GM12878 (cell line): ENCODE measurements around the gene MYNN. TPM values are rescaled to one million over a fixed set of nuclear protein-coding genes. Genes with fewer than 3 reads are reported as not detected.

Experiments used
- ATAC-seq: fragments of 200-7000 bp; cut with Tn5 transposase; 3 replicates; pipeline ENCODE4 v1.9.1; 2020; ENCODE audit warnings: mild to moderate bottlenecking, moderate library complexity
- BruUV-seq: library from RNA; stranded (reverse); fragments of 400-500 nt; replicated peaks from 2 replicates; lab custom pipeline; 2021; lab: Mats Ljungman, UMichigan
- CTCF ChIA-PET: fragments of 300-600 bp; sonication (Branson Sonifier 250); formaldehyde crosslinking; extraction: SDS; loops from one replicate; lab custom pipeline; 2021; ENCODE audit warnings: inconsistent platforms; lab: Yijun Ruan, JAX
- POLR2A ChIA-PET: fragments of 350-600 bp; formaldehyde crosslinking; extraction: SDS; loops from one replicate; lab custom pipeline; 2021; ENCODE audit warnings: inconsistent platforms; lab: Charles Lee
- RAD21 ChIA-PET: fragments of 300-600 bp; sonication (Branson Sonifier 250); formaldehyde crosslinking; loops from one replicate; lab custom pipeline; 2023; ENCODE audit warnings: antibody characterized with exemption; ENCODE audit not compliant: unreplicated experiment; lab: Charles Lee
- SMC1A ChIA-PET: fragments of 300-600 bp; sonication (Branson Sonifier 250); formaldehyde crosslinking; loops from one replicate; lab custom pipeline; 2023; ENCODE audit not compliant: unreplicated experiment, uncharacterized antibody; lab: Charles Lee
- DNase-seq: peaks from one replicate; pipeline ENCODE4 v3.0.0-alpha.2; 2011; ENCODE audit warnings: low read depth, low spot score
- FAIRE-seq: peaks from 3 replicates; lab custom pipeline; 2011; peaks lifted over from hg19 to GRCh38; lab: Jason Lieb, UNC
- H2AFZ ChIP-seq: 2 replicates; pipeline ENCODE4 v1.6.0; 2011; ENCODE audit warnings: low read depth, low read length, control low read depth; ENCODE audit not compliant: control insufficient read depth
- H3K27ac ChIP-seq: 2 replicates; pipeline ENCODE4 v1.5.1; 2011; ENCODE audit warnings: control low read depth; ENCODE audit not compliant: control insufficient read depth, insufficient read depth
- H3K27me3 ChIP-seq, 2 experiments: replicated peaks in 1 of 2; 2 replicates each; pipeline versions ENCODE4 v1.6.0 to v1.6.1; 2011; ENCODE audit warnings: low read length in 1 of 2; ENCODE audit not compliant: control insufficient read depth in 2 of 2, insufficient read depth in 2 of 2
- H3K36me3 ChIP-seq, 2 experiments: 2 replicates each; pipeline ENCODE4 v1.5.1; 2011; ENCODE audit warnings: low read length in 1 of 2; ENCODE audit not compliant: control insufficient read depth in 2 of 2, insufficient read depth in 2 of 2
- H3K4me1 ChIP-seq: 2 replicates; pipeline ENCODE4 v1.6.1; 2011; ENCODE audit warnings: mild to moderate bottlenecking, low read length, moderate library complexity, mixed read lengths; ENCODE audit not compliant: control insufficient read depth, insufficient read depth
- H3K4me2 ChIP-seq: 2 replicates; pipeline ENCODE4 v1.6.0; 2011; ENCODE audit warnings: control low read depth; ENCODE audit not compliant: control insufficient read depth, insufficient read depth
- H3K4me3 ChIP-seq: fragments of 200-600 bp; sonication (generic); 2 replicates; pipeline ENCODE4 v1.5.1; 2016
- H3K79me2 ChIP-seq: 2 replicates; pipeline ENCODE4 v1.6.0; 2011; ENCODE audit warnings: low read length; ENCODE audit not compliant: control insufficient read depth, insufficient read depth
- H3K9ac ChIP-seq: 2 replicates; pipeline ENCODE4 v1.8.0; 2011; ENCODE audit warnings: low read length, control low read depth, mixed read lengths; ENCODE audit not compliant: control insufficient read depth, insufficient read depth
- H3K9me3 ChIP-seq: replicated peaks from 3 replicates; pipeline ENCODE4 v1.5.1; 2011; ENCODE audit warnings: mild to moderate bottlenecking, low read length; ENCODE audit not compliant: control insufficient read depth, insufficient read depth
- H4K20me1 ChIP-seq: 2 replicates; pipeline ENCODE4 v1.6.0; 2011; ENCODE audit not compliant: control insufficient read depth, insufficient read depth
- BHLHE40 ChIP-seq, 2 experiments: fragments of 450-650 bp in 1 of 2; IDR thresholded peaks; 2 replicates each; pipeline ENCODE4 v1.6.1; 2011 to 2017; ENCODE audit warnings: low read depth in 2 of 2, borderline replicate concordance in 1 of 2, improper control_type of control experiment in 1 of 2, low read length in 1 of 2, mild to moderate bottlenecking in 1 of 2
- CEBPB ChIP-seq, 2 experiments: fragments of 150-350 bp in 1 of 2; IDR thresholded peaks; 2 replicates each; pipeline ENCODE4 v1.6.1; 2012 to 2014; ENCODE audit warnings: low read depth in 2 of 2, low read length in 2 of 2, borderline replicate concordance in 1 of 2, inconsistent platforms in 1 of 2
- CHD1 ChIP-seq: IDR thresholded peaks from 2 replicates; pipeline ENCODE4 v1.6.1; 2012; ENCODE audit warnings: low read depth, low read length, improper control_type of control experiment
- FOXM1 ChIP-seq: IDR thresholded peaks from 2 replicates; pipeline ENCODE4 v1.6.1; 2012; ENCODE audit warnings: low read depth, mild to moderate bottlenecking, inconsistent platforms, low read length, moderate library complexity
- HDGF ChIP-seq: fragments of 450-650 bp; IDR thresholded peaks from 2 replicates; pipeline ENCODE4 v1.6.1; 2016; ENCODE audit warnings: antibody characterized with exemption
- JUNB ChIP-seq: IDR thresholded peaks from 2 replicates; pipeline ENCODE4 v1.6.1; 2016; ENCODE audit warnings: antibody characterized with exemption, mild to moderate bottlenecking
- KDM1A ChIP-seq: fragments of 200-600 bp; sonication (generic); IDR thresholded peaks from 2 replicates; pipeline ENCODE4 v1.6.1; 2016; ENCODE audit warnings: borderline replicate concordance
- KLF5 ChIP-seq: fragments of 450-650 bp; IDR thresholded peaks from 2 replicates; pipeline ENCODE4 v1.6.1; 2014; ENCODE audit warnings: mild to moderate bottlenecking; ENCODE audit not compliant: partially characterized antibody
- MYB ChIP-seq: fragments of 150-350 bp; IDR thresholded peaks from 2 replicates; pipeline ENCODE4 v1.6.1; 2014; ENCODE audit warnings: mild to moderate bottlenecking, low read depth, low read length, borderline replicate concordance
- SIN3A ChIP-seq: IDR thresholded peaks from 2 replicates; pipeline ENCODE4 v1.6.1; 2012; ENCODE audit warnings: low read depth, low read length, improper control_type of control experiment
- SMARCA5 ChIP-seq: fragments of 450-650 bp; IDR thresholded peaks from 2 replicates; pipeline ENCODE4 v1.6.1; 2017; ENCODE audit warnings: mild to moderate bottlenecking
- WGBS: methylation state at CpG from one replicate; pipeline ENCODE4 v1.1.6; 2016; ENCODE audit warnings: low lambda C conversion rate; ENCODE audit not compliant: insufficient replicate concordance, insufficient coverage; ENCODE audit errors: missing lambda C conversion rate; 5-methylcytosine and 5-hydroxymethylcytosine counted together
- in situ Hi-C: fragments of 300-500 bp; cut with MboI; formaldehyde crosslinking; loops from 9 replicates; pipeline ENCODE4 v1.14.3; 2018; ENCODE audit warnings: mixed read lengths
- intact Hi-C: fragments of 100-400 bp; cut with micrococcal nuclease; formaldehyde crosslinking; loops from one replicate; pipeline ENCODE4 v1.14.2; 2022; ENCODE audit not compliant: unreplicated experiment
- polyA plus RNA-seq, 11 experiments: library from polyadenylated mRNA; depleted of rRNA in 4 of 11; unstranded in 6 of 11; stranded (reverse) in 5 of 11; fragments of >200 nt; fragmentation: Nextera tagmentation in 4 of 11; fragmentation: Illumina TruSeq in 1 of 11; extraction: Ambion mirVana in 4 of 11; extraction: Trizol in 1 of 11; gene quantifications; 1 replicate in 1 of 11; 2 replicates in 10 of 11; pipeline versions ENCODE4 v1.2.1 to v1.2.3, GENCODE V29; 2011 to 2016; ENCODE audit warnings: inconsistent platforms in 2 of 11, missing spikeins in 2 of 11, low read depth in 1 of 11
- total RNA-seq, 4 experiments: library from RNA; depleted of rRNA in 3 of 4; stranded (reverse); fragments of >200 nt in 3 of 4; fragmentation: Illumina TruSeq in 1 of 4; extraction: Trizol in 1 of 4; gene quantifications; 2 replicates each; pipeline versions ENCODE4 v1.2.1 to v1.2.3, GENCODE V29; 2013 to 2021
- TF ChIP-seq, protein P1 (sequence below): IDR thresholded peaks from 2 replicates; pipeline ENCODE4 v1.6.1; 2011; ENCODE audit warnings: low read depth, mild to moderate bottlenecking, low read length, moderate library complexity, borderline replicate concordance; ENCODE audit errors: extremely low read depth
- TF ChIP-seq, protein P2 (sequence below): IDR thresholded peaks from 2 replicates; pipeline ENCODE4 v1.6.1; 2011; ENCODE audit warnings: low read depth, low read length, improper control_type of control experiment, borderline replicate concordance
- TF ChIP-seq, protein P3 (sequence below): fragments of 450-650 bp; IDR thresholded peaks from 2 replicates; pipeline ENCODE4 v1.6.1; 2017; ENCODE audit warnings: borderline replicate concordance
- TF ChIP-seq, protein P4 (sequence below): IDR thresholded peaks from 2 replicates; pipeline ENCODE4 v1.6.1; 2012; ENCODE audit warnings: improper control_type of control experiment, low read depth, low read length; ENCODE audit not compliant: insufficient replicate concordance

The MYNN gene
- total and polyA plus RNA-seq, 10 of the 15 experiments (the other 5 are each of a cell fraction or from before 2014, with no cell fraction given), result 8.8 to 20.5 (median 15.8) TPM

DNA sequence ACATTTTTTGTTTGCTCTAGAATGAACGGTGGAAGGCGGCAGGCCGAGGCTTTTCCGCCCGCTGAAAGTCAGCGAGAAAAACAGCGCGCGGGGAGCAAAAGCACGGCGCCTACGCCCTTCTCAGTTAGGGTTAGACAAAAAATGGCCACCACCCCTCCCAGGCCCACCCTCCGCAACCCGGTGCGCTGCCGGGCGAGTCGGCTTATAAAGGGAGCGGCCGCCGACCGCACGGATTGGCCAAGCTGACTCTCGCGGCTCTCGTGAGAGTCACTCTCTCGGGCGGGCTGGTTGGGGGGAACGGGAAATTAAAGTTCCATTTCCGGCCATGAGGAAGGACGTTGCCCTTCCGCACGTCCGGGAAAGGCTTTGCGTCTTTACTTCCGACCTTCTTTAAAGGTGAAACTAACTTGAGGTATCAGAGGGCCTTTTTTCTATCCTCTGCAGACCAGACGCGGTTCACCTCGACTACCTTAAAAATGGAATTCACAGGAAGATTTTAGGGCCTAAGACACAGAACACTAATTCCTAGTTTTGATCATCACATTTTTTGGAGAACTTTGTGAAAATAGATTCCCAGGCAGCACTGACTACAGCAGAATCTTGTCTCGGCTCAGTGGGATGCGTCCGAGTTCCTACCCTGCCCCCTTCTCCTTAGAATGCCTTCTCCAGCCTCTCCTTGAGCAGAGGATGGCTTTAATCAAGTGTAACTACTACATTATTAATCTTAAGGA, 8.1 kb upstream of the MYNN start, which contains the start of gene TERC:
TSS of gene TERC (minus strand) at position 179 of the 731 bp plus-strand sequence.
- ChIA-PET SMC1A (interaction anchor here (0.9 to 2.8 kb wide), 3 partner anchors 9 to 178 kb away, joined by 3 to 10 read pairs (median 4); no protein-coding TSS in a partner anchor), CTCF (interaction anchor here (1.7 to 2.7 kb wide), 2 partner anchors 49 to 649 kb away, joined by 3 to 8 read pairs; no protein-coding TSS in a partner anchor), POLR2A (interaction anchor here (1.0 kb wide), 1 partner anchor 8 kb away, joined by 3 read pairs; no protein-coding TSS in a partner anchor), RAD21 (no interaction called here)
- 7% methylated on average over 40 of the region's 42 CpGs for WGBS
- no peaks in the 10 kb centered on the region for H4K20me1 ChIP-seq
- in situ Hi-C loops, result no loop called here
- intact Hi-C loops, result loop anchor here (5.0 kb wide), 4 partner anchors 202 to 417 kb away; partner anchors contain the start of genes GPR160, PHC3 and SEC62
- H3K4me1 ChIP-seq, result no peaks in the 10 kb centered on the region
- H3K9ac ChIP-seq, result peak within 1 kb of the TSS; percentile 76
- H3K79me2 ChIP-seq, result no peaks in the 10 kb centered on the region
- peak within 1 kb of the TSS; percentile 68 for H3K4me3 ChIP-seq
- BruUV-seq, result no TSS peak
- DNase-seq (peak; percentile 66), FAIRE-seq (peak; percentile 13), ATAC-seq (peak; percentile 92)
- peak within 1 kb of the TSS; percentile 90 for H3K4me2 ChIP-seq
- H3K36me3 ChIP-seq, result no peaks in the 10 kb centered on the region
- no peaks in the 10 kb centered on the region; the same call in 2 of the 3 replicates for H3K9me3 ChIP-seq
- H3K27me3 ChIP-seq, result no peaks in the 10 kb centered on the region
- peak within 1 kb of the TSS; percentile 78 for H2AFZ ChIP-seq
- H3K27ac ChIP-seq, result peak within 1 kb of the TSS; percentile 71
- TF ChIP-seq HDGF, result no peak
- TF ChIP-seq JUNB, result no peak
- TF ChIP-seq, protein P1, sequence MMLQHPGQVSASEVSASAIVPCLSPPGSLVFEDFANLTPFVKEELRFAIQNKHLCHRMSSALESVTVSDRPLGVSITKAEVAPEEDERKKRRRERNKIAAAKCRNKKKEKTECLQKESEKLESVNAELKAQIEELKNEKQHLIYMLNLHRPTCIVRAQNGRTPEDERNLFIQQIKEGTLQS, result no peak
- no peak for TF ChIP-seq SMARCA5
- TF ChIP-seq KLF5, result no peak
- no peak for TF ChIP-seq MYB
- no peak for TF ChIP-seq SIN3A
- TF ChIP-seq, protein P2, sequence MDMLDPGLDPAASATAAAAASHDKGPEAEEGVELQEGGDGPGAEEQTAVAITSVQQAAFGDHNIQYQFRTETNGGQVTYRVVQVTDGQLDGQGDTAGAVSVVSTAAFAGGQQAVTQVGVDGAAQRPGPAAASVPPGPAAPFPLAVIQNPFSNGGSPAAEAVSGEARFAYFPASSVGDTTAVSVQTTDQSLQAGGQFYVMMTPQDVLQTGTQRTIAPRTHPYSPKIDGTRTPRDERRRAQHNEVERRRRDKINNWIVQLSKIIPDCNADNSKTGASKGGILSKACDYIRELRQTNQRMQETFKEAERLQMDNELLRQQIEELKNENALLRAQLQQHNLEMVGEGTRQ, result no peak
- TF ChIP-seq KDM1A, result no peak
- TF ChIP-seq FOXM1, result no peak; the same call in 1 of the 2 replicates
- TF ChIP-seq, protein P3, sequence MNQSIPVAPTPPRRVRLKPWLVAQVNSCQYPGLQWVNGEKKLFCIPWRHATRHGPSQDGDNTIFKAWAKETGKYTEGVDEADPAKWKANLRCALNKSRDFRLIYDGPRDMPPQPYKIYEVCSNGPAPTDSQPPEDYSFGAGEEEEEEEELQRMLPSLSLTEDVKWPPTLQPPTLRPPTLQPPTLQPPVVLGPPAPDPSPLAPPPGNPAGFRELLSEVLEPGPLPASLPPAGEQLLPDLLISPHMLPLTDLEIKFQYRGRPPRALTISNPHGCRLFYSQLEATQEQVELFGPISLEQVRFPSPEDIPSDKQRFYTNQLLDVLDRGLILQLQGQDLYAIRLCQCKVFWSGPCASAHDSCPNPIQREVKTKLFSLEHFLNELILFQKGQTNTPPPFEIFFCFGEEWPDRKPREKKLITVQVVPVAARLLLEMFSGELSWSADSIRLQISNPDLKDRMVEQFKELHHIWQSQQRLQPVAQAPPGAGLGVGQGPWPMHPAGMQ, result 0 out of 2 replicates have a peak, but pooled peaks have one; percentile 54
- peak; percentile 26 to 63; a peak in 3 of 4 replicates for TF ChIP-seq BHLHE40 (IDR thresholded peaks at IDR 0.05; ENCODE audit: borderline replicate concordance in 1 of 2, low read depth in 2 of 2, low read length in 1 of 2)
- TF ChIP-seq CHD1, result no peak
- no peak for TF ChIP-seq CEBPB (IDR thresholded peaks at IDR 0.05; ENCODE audit: borderline replicate concordance in 1 of 2, low read depth in 2 of 2, low read length in 2 of 2)
- TF ChIP-seq, protein P4, sequence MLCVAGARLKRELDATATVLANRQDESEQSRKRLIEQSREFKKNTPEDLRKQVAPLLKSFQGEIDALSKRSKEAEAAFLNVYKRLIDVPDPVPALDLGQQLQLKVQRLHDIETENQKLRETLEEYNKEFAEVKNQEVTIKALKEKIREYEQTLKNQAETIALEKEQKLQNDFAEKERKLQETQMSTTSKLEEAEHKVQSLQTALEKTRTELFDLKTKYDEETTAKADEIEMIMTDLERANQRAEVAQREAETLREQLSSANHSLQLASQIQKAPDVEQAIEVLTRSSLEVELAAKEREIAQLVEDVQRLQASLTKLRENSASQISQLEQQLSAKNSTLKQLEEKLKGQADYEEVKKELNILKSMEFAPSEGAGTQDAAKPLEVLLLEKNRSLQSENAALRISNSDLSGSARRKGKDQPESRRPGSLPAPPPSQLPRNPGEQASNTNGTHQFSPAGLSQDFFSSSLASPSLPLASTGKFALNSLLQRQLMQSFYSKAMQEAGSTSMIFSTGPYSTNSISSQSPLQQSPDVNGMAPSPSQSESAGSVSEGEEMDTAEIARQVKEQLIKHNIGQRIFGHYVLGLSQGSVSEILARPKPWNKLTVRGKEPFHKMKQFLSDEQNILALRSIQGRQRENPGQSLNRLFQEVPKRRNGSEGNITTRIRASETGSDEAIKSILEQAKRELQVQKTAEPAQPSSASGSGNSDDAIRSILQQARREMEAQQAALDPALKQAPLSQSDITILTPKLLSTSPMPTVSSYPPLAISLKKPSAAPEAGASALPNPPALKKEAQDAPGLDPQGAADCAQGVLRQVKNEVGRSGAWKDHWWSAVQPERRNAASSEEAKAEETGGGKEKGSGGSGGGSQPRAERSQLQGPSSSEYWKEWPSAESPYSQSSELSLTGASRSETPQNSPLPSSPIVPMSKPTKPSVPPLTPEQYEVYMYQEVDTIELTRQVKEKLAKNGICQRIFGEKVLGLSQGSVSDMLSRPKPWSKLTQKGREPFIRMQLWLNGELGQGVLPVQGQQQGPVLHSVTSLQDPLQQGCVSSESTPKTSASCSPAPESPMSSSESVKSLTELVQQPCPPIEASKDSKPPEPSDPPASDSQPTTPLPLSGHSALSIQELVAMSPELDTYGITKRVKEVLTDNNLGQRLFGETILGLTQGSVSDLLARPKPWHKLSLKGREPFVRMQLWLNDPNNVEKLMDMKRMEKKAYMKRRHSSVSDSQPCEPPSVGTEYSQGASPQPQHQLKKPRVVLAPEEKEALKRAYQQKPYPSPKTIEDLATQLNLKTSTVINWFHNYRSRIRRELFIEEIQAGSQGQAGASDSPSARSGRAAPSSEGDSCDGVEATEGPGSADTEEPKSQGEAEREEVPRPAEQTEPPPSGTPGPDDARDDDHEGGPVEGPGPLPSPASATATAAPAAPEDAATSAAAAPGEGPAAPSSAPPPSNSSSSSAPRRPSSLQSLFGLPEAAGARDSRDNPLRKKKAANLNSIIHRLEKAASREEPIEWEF, result no peak
